HG02885 (cell line): ENCODE measurements around the gene SLC6A18.

Experiments
- ATAC-seq: cut with Tn5 transposase; IDR thresholded peaks from one replicate; pipeline ENCODE4 v1.9.1; 2021; ENCODE audit warnings: mild to moderate bottlenecking; ENCODE audit not compliant: unreplicated experiment, poor library complexity

SLC6A18 gene

DNA sequence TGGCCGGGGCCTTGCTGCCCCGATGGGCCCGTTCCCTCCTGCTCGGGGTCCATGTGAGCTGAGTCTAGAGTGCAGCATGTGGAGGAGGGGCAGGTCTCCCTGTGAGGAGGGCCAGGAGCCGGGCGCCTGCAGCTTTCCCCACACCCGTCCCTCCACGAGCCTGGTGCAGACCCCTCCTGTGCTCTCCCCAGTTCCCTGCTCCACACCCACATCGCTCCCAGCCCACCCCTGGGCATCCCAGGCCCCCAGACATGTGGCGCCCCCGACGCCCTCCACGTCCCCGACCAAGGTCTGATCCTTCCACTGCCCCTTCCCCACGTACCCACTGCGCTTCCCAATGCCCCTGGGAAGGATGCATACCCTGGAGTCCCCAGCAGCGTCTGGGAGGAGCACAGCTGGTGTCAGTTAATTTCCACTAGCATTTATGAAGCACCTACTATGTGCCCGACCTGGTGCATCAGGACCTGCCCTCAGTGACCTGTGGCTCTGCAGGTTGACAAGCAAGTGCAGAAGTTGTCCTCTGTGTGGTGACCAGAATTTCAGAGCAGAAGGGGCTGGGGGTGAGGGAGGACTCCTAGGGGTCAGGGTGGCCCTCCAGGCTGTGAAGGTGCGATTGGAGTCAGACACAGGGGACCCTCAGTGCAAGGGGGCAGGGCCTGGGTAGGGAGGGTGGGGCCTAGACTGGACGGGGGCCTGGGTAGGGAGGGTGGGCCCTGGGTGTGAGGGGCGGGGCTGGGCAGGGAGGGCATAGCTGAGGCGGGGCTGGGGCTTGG lies 10.8 kb upstream of the SLC6A18 start:
- ATAC-seq, result no peak

DNA sequence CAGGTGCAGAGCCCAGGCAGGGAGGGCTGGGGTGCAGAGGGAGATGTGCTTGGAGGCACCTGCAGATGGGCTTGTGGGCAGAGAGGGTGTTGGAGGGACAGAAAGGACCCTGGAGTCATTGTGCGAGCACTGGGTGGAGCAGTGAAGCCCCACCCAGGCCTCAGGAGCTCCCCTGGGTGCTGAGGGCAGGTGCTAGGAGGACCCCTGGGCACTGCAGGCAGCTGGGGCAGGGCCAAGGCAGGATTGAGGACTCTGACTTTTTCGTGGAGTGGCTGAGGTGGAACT lies 10.3 kb upstream of the SLC6A18 start:
- no peak for ATAC-seq

DNA sequence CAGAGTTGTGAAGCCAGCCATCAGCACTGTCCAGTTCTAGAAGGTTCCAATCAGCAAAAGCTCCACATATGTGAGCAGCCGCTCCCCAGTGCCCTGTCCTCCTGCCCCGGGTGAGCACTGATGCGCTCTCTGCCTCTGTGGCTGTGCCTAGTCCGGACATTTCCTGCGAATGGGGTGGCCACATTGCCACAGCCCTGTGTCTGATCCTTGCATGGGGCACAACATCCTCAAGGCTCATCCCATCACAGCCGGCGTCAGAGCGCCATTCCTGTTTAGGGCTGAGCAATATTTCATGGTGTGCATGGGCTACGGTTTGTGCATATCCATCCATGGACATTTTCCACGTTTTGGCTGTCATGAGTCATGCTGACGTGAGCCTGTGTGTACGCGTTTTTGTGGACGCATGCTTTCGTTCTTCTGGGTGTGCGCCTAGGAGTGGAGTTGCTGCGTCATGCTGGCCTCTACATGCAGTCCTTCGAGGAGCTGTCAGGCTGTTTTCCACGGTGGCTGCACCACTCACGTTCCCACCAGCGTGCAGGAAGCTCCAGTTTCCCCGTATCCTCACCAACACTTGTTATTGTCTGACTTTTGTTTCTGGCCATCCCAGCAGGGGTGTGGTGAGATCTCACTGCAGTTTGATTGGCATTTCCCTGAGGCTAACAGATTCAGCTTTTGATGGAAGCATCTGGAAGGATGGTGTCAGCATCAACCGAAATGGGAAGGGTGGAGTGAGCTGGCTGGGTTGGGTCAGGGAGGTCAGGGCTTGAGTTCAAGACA lies 9.7 kb upstream of the SLC6A18 start:
- no peak for ATAC-seq

DNA sequence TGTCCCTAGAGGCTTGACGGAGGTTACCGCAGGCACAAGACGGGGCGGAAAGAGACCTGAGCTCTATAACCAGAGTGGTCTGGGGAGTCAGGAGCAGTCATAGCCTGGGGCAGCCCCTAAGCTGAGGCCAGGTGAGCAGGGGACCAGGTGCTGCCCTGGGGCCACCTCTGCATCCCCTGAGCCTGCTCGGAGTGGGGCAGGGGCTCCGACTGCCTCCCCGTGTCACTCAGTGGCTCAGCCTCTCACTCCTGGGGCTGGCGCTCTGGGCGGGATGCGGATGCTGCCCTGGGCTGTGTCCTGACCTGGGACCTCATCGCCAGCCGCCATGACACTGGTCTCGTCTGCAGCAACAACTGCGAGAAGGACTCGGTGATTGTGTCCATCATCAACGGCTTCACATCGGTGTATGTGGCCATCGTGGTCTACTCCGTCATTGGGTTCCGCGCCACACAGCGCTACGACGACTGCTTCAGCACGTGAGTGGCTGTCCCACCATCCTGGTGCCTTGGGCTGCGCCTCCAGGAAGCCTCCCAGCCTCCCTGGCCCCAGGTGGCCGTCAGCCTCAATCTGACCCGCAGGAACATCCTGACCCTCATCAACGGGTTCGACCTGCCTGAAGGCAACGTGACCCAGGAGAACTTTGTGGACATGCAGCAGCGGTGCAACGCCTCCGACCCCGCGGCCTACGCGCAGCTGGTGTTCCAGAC lies 8.8 kb upstream of the SLC6A18 start:
- no peak for ATAC-seq

DNA sequence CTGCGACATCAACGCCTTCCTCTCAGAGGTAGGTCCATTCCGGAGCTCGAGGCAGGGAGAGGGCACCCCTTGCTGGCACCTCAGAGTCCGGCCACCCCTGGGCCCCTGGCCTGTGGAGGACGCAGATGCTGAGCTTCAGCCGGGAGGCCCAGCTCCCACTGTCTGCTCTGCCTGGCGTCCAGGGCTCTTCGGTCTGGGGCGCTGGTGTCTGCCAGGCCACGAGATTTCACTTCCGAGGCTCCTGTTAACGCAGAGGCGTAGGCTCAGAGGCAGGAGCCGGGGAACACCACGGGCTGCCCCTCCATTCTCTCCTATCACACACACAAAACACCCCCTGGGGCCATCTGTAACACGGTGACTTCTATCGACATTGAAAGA lies 8.3 kb upstream of the SLC6A18 start:
- no peak for ATAC-seq

DNA sequence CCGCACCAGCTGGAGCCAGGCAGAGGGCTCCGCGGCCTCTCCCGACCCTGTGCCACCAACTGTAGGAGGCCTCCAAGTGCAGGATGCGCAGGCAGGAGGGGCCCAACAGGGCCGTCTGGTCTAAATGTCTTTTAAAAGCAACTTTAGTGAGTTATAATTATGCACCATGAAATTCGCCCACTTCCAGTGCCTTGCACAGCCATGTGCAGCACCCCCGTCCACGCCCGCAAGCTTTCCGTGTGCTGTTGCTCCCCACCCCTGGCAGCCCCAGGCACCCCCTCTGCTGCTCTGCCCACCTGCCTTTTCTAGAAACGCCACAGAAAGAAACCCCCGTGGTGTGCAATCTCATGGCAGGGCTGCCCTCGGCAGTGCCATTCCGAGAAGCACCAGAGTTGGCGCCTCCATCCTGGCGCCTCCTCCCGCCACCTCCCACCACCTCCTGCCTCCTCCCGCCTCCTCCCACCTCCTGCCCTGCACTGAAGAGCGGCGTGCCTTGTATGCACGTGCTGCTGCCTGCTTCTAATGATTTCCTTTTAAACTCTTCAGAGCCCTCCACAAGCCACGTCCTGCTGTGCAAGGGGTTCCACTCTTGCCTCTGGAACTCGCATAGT lies 7.5 kb upstream of the SLC6A18 start:
- no peak for ATAC-seq

DNA sequence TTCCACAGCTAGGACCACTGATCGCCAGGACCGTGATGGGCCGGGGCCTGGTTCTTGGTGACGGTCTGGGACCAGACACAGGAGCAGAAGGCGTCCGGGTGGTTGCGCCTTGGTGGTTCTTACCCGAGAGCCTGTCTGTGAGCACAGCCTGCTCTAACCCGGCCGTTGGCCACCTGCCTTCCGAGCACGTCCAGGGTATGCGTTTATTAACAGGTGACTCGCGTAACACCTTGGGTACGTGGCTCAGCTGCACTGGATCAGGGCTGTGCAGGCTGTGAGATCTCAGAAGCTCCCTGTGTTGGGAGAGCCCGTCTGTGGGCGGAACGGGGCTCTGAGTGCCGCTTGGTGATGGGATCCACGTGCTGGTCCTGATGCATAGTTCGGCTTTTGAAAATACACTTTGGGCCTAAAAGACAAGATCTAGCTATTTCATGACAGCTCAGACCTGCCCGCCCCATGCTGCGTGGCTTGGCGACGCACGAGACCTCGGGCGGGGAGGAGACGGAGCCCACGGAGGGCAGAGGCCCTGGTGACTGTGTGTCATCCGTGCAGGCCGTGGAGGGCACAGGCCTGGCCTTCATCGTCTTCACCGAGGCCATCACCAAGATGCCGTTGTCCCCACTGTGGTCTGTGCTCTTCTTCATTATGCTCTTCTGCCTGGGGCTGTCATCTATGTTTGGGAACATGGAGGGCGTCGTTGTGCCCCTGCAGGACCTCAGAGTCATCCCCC lies 6.7 kb upstream of the SLC6A18 start:
- no peak for ATAC-seq

DNA sequence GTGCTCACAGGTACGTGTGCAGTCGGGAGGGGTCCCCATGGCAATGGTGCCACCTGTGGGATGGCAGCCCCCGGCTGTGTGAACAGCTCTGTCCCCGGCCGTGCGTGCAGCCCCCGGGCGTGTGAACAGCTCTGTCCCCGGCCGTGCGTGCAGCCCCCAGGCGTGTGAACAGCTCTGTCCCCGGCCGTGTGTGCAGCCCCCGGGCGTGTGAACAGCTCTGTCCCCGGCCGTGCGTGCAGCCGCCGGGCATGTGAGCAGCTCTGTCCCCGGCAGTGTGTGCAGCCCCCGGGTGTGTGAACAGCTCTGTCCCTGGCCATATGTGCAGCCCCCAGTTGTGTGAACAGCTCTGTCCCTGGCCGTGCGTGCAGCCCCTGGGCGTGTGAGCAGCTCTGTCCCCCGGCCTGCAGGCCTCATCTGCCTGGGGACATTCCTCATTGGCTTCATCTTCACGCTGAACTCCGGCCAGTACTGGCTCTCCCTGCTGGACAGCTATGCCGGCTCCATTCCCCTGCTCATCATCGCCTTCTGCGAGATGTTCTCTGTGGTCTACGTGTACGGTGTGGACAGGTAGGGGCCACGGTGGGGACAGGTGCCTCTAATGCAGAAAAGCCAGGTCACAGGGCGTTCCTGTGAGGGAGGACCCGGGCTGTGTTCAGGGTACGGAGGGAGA lies 5.9 kb upstream of the SLC6A18 start:
- no peak for ATAC-seq

DNA sequence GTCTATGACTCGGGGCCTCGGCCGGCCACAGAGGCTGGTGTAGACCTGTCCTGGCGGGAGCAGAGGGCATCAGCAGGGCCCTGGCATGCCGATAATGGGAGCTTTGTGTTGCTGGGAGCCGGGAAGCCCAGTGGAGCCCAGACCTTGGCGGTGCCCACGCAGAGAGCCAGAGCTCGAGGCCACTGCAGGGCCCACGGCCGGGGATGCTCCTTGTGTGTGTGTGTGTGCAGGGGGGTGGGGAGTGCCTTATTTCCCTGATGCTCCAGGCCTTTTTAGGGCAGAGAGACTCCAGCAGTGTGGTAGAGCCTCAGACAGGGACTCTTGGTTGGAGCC lies 5.4 kb upstream of the SLC6A18 start:
- no peak for ATAC-seq

DNA sequence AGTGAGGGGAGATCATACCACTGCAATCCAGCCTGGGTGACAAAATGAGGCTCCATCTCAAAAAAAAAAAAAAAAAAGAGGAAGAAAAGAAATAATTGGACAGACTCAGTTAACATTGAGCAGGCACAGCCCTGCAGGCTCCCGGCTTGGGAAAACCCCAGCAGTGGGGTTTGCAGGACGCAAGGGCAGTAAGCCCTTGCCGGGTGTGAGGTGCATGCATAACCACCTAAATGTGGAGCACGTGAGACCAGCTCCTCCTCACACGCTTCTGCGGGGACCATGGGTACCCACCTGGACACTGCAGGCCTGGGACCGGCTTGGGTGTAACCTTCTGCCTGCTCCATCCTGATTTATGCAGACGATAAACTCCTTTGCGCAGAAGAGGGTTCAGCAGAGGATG lies 4.8 kb upstream of the SLC6A18 start:
- ATAC-seq, result no peak

DNA sequence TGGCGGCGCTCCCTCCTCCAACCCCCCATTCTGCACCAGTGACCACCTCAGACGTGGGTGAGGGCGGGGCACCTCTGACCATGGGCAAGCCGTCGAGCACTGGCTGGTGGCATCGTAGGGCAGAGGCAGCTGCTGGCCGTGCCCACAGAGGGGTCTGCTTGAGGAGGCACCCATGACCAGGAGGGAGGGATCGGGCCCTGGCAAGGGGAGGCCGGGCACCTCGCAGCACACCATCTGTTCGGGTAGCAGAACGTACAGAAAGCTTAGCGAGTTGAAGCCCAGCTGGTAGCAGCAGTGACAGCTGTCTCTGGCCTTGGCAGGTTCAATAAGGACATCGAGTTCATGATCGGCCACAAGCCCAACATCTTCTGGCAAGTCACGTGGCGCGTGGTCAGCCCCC lies 4.3 kb upstream of the SLC6A18 start:
- ATAC-seq, result no peak

DNA sequence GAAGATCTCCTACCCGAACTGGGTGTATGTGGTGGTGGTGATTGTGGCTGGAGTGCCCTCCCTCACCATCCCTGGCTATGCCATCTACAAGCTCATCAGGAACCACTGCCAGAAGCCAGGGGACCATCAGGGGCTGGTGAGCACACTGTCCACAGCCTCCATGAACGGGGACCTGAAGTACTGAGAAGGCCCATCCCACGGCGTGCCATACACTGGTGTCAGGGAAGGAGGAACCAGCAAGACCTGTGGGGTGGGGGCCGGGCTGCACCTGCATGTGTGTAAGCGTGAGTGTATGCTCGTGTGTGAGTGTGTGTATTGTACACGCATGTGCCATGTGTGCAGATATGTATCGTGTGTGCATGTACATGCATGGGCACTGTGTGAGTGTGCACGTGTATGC lies 3.5 kb upstream of the SLC6A18 start:
- ATAC-seq, result no peak

DNA sequence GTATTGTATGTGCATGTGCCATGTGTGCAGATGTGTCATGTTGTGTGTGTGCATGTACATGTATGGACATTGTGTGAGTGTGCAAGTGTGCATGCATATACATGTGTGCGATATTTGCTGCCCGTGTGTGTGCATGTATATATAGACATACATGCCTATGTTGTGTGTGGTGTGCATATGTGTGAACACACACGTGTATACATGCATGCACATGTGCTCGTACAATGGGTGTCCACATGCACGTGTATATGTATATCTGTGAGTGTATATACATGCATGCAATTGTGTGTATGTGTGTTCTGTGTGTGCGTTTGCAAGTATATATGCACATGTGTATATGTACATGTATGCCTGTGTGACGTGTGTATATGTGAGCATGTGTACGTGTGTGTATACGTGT lies 3.0 kb upstream of the SLC6A18 start:
- ATAC-seq, result no peak

DNA sequence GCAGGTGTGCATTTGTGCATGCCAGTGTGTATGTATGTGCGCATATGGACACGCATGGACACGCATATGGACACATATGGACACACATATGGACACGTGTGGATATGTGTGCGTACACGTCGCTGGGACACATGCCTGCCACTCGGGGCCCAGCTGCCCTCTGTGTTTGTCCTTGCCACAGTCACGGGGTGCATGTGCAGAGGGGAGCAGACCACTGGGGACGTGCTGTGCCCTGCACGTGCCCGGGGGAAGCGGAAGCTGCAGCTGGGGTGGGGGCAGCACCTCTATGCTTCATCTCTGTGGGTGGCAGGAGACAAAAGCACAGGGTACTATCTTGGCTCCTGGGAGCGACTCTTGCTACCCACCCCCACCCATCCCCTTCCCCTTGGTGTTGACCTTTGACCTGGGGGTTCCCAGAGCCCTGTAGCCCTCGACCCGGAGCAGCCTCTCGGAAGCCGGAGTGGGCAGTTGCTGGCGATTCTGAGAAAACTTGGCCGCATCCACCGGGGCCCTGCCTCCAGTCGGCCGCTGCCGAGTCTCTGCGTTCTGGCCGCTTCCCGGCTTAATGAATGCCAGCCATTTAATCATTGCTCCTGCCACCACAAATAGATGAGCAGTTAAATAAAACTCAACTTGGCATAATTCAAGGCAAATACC lies 2.4 kb upstream of the SLC6A18 start:
- ATAC-seq, result no peak

DNA sequence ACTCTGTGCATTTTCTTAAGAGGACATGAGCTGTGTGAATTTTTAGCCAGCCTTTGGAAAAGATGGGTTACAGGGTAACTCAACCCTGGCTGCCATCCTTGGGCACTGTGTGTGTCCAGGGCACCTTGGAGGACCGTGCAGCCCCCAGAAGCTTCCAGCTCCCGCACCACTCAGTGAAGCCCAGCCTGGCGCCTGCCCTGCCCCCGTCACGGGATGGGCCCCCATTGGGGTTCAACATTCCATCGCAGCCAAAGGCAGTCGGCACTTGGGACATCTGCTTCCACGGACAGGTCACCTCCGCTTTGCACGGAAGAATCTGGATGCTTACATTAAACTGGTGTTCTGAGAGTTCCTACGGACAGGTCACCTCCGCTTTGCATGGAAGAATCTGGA lies 1.9 kb upstream of the SLC6A18 start:
- ATAC-seq, result no peak

DNA sequence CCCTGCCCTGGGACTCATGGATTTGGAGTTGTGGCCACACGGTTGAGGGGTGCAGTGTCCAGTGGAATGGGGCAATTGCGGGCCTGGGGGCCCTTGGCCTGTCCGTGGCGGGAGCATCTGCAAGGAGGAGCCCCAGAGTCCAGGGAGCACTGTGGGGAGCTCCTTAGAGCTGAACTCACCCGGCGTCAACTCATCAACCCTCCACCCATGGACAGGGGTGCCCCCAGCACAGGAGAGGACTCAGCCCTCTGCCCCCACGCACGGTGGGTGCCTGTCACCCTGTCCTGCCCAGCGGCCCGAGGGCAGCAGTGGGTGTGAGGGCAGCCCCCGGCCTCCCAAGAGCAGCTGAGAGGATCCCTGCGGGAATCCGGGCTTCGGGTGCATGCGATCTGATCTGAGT lies 550 bp upstream of the SLC6A18 start:
- ATAC-seq, result no peak

DNA sequence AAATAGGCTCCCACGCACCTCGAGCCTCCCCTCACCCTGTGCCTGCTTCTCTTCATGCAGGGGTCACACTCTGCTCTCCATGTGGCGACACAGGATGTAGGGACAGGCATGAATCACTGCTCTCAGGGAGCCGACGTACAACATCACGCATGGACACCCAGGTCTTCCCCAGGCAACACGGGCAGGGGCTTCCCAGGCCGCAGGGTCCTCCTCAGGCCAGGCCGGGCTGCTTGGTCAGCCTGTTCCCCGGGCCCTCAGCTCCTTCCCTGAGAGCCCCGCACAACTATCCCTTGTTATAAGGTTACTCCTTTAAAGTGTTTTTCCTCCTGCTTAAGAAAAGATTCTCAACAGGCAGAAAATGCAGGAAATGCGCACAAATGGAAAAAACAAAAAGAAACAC lies 1.1 kb downstream of the SLC6A18 start:
- no peak for ATAC-seq

DNA sequence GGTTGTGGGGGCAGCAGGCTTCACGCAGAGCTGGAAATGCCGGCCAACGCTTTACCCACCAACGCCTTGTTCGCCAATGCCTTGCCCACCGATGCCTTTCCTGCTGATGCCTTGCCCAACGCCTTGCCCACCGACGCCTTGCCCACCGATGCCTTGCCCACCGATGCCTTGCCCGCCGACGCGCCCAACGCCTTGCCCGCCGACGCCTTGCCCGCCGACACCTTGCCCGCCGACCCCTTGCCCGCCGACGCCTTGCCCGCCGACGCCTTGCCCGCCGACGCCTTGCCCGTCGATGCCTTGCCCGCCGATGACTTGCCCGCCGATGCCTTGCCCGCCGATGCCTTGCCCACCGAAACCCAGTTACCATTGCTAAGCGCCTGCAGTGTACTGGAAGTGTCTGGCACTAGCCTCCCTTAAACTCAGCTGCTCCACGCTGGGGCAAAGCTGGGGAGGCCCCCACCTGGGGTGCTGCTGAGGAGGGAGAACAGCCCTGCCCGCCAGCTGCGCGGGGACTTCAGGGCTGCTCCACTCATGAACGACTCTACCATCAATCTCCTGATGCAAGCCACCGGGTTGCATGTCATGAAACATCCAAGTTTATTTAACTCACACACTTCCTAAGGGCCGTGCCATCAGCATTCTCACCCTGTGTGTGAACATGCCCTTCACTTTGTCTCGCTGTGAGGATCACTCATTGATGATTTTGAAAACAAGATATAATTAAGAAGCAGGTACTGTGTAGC lies 1.8 kb downstream of the SLC6A18 start:
- ATAC-seq, result no peak

DNA sequence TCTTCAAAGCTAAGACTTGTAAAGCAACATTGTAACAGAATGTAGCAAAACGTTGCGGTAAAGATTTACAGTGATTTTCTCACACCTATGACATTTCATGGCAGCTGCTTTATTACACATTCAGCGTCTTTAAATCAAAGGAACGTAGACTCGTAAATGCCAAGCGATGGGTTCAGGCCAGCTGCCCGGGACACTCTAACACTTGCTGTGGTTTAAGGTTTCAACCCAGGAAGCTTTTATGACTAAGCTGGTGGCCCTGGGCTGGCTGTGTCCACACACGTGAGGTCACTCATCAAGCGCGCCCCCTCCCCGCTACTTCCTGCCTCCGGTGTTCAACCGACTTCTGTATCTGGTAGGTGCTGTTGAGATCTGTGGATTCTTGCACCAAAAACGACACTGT lies 2.5 kb downstream of the SLC6A18 start:
- ATAC-seq, result no peak
